ENCODE data around the gene TTC33. TPM values are rescaled to one million over a fixed set of nuclear protein-coding genes. Genes with fewer than 3 reads are reported as not detected.
"Not testable (repeated sequence)": the region's sequence is repeated elsewhere in the genome, so short reads cannot be mapped to it uniquely, and the experiment has no call there.

The TTC33 gene
- total RNA-seq, 1 experiment from 2014 or later: 30.2 TPM

DNA sequence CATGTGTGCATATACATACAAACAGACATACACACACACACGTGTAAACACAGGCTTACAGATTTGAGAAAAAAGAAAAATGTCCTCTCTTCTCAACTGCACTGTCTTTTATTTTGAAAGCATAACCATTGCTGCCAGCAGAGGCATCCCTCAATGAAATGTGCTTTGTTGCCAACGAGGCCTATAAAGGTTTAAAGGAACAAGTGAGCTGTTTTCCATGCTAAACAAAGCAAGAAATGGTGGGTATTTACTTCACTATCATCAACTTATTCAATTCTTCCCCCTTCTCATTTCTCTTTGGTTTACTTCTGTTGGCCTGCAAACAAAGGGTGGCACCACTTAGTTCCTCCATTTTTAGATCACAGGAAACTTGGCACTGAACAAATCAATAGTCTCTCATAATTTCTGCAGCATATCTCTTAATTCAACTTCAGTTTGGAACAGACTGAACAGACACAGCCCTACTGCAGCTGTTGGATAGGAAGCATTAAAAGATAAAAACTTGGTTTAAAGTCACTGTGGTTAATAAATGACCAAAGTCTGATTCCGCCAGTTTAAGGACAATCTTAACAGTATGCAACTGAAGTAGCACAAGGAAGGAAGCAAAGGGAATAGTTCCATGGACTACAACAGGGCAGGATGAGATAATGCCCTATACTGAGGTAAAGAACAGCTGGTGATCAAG is 21.7 kb downstream of the TTC33 start:
- H2AFZ ChIP-seq: no peak overlapping the region
- no TSS peak for BruUV-seq (replicated peaks)
- 0 out of 2 replicates have a peak, but pooled peaks cover 8% of the 10 kb centered on the region for H3K4me1 ChIP-seq (replicated peaks; ENCODE audit: insufficient read depth)
- H3K79me2 ChIP-seq (ENCODE audit: low read depth): no peaks in the 10 kb centered on the region
- H4K20me1 ChIP-seq (ENCODE audit: insufficient read depth): no peaks in the 10 kb centered on the region
- no peak overlapping the region for H3K4me3 ChIP-seq
- H3K9me3 ChIP-seq (ENCODE audit: insufficient read depth, low read depth): 0 out of 2 replicates have a peak, but pooled peaks cover 5% of the 10 kb centered on the region
- H3K4me2 ChIP-seq: no peak overlapping the region
- ChIA-PET POLR2A (ENCODE audit: unreplicated experiment) (interaction anchor here (0.6 kb wide), 1 partner anchor 79 kb away, joined by 12 read pairs; no protein-coding TSS in a partner anchor), CTCF (interaction anchor here (0.5 to 2.1 kb wide), 4 partner anchors 29 to 1579 kb away, joined by 3 to 5 read pairs (median 4); partner anchors contain the start of gene PTGER4)
- H3K27ac ChIP-seq: no peak overlapping the region
- DNase-seq: no peak
- H3K27me3 ChIP-seq (ENCODE audit: insufficient read depth, low read depth): no peaks in the 10 kb centered on the region
- H3K36me3 ChIP-seq (ENCODE audit: low read depth): 0 out of 2 replicates have a peak, but pooled peaks cover 3% of the 10 kb centered on the region
- H3F3A ChIP-seq (ENCODE audit: insufficient read depth, low read depth): peaks cover 6% of the 10 kb centered on the region; the same call in 1 of the 2 replicates
- H3K9me2 ChIP-seq (ENCODE audit: insufficient read depth): no peaks in the 10 kb centered on the region
- intact Hi-C loops (cut with micrococcal nuclease; ENCODE audit: unreplicated experiment): no loop called here
- TF ChIP-seq EZH2 (IDR thresholded peaks at IDR 0.05; ENCODE audit: low read depth): no peak
- TF ChIP-seq, protein P1, sequence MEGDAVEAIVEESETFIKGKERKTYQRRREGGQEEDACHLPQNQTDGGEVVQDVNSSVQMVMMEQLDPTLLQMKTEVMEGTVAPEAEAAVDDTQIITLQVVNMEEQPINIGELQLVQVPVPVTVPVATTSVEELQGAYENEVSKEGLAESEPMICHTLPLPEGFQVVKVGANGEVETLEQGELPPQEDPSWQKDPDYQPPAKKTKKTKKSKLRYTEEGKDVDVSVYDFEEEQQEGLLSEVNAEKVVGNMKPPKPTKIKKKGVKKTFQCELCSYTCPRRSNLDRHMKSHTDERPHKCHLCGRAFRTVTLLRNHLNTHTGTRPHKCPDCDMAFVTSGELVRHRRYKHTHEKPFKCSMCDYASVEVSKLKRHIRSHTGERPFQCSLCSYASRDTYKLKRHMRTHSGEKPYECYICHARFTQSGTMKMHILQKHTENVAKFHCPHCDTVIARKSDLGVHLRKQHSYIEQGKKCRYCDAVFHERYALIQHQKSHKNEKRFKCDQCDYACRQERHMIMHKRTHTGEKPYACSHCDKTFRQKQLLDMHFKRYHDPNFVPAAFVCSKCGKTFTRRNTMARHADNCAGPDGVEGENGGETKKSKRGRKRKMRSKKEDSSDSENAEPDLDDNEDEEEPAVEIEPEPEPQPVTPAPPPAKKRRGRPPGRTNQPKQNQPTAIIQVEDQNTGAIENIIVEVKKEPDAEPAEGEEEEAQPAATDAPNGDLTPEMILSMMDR (conservative IDR thresholded peaks at IDR 0.05): no peak

DNA sequence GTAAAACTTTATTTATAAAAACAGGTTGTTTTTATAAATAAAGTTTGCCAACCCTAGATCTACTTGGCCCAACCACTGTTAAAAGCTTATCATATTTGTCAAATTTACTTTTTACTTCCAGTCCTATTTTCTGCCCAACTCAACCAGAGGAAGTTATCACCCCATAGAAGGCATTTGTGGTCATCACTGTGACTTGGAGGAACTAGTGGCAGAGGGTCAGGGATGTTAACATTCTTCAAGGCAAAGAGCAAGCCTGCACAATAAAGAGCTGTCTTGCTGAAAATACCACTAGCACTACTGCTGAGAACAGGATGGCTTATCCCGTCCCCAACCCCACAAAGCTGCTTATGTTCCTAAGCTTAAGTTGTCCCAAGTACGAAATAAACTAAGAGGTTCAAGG is 22.3 kb downstream of the TTC33 start:
- Histone ChIP-seq H3F3A (ENCODE audit: insufficient read depth, low read depth) (peaks cover 6% of the 10 kb centered on the region; the same call in 1 of the 2 replicates), H3K36me3 (ENCODE audit: low read depth) (0 out of 2 replicates have a peak, but pooled peaks cover 3% of the 10 kb centered on the region), H3K79me2 (ENCODE audit: low read depth) (no peaks in the 10 kb centered on the region), H3K9me3 (ENCODE audit: insufficient read depth, low read depth) (no peaks in the 10 kb centered on the region), H3K27ac (no peak overlapping the region), H3K9me2 (ENCODE audit: insufficient read depth) (no peaks in the 10 kb centered on the region), H4K20me1 (ENCODE audit: insufficient read depth) (no peaks in the 10 kb centered on the region), H2AFZ (no peak overlapping the region), H3K4me2 (no peak overlapping the region), H3K27me3 (ENCODE audit: insufficient read depth, low read depth) (no peaks in the 10 kb centered on the region), H3K4me1 (replicated peaks; ENCODE audit: insufficient read depth) (0 out of 2 replicates have a peak, but pooled peaks cover 8% of the 10 kb centered on the region), H3K4me3 (no peak overlapping the region)
- no peak for DNase-seq
- POLR2A ChIA-PET (ENCODE audit: unreplicated experiment): interaction anchor here (0.6 kb wide), 1 partner anchor 79 kb away, joined by 12 read pairs; no protein-coding TSS in a partner anchor
- intact Hi-C loops (cut with micrococcal nuclease; ENCODE audit: unreplicated experiment): no loop called here
- no TSS peak for BruUV-seq (replicated peaks)
- no peak for TF ChIP-seq EZH2 (IDR thresholded peaks at IDR 0.05; ENCODE audit: low read depth)
- TF ChIP-seq, protein P1 (conservative IDR thresholded peaks at IDR 0.05): no peak
- CTCF ChIA-PET: no interaction called here

DNA sequence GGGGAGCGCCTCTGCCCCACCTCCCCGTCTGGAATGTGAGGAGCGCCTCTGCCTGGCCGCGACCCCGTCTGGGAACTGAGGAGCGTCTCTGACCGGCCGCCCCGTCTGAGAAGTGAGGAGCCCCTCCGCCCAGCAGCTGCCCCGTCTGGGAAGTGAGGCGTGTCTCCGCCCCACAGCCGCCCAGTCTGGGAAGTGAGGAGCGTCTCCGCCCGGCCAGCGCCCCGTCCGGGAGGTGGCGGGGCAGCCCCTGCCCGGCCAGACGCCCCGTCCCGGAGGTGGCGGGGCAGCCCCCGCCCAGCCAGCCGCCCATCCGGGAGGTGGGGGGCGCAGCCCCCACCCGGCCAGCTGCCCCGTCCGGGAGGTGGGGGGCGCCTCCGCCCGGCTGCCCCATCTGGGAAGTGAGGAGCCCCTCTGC is 33.3 kb downstream of the TTC33 start:
- H2AFZ ChIP-seq; H3K9me3 ChIP-seq (ENCODE audit: insufficient read depth, low read depth); DNase-seq; H3F3A ChIP-seq (ENCODE audit: insufficient read depth, low read depth); H3K36me3 ChIP-seq (ENCODE audit: low read depth); H3K79me2 ChIP-seq (ENCODE audit: low read depth); H3K4me3 ChIP-seq; intact Hi-C loops (cut with micrococcal nuclease; ENCODE audit: unreplicated experiment); H3K9me2 ChIP-seq (ENCODE audit: insufficient read depth); H3K4me2 ChIP-seq; H3K27me3 ChIP-seq (ENCODE audit: insufficient read depth, low read depth); H4K20me1 ChIP-seq (ENCODE audit: insufficient read depth); H3K4me1 ChIP-seq (replicated peaks; ENCODE audit: insufficient read depth); CTCF ChIA-PET; POLR2A ChIA-PET (ENCODE audit: unreplicated experiment); BruUV-seq (replicated peaks); H3K27ac ChIP-seq: not testable (repeated sequence)
